Panc1 (cell line): ENCODE data around the gene SFMBT1. TPM values are rescaled to one million over a fixed set of nuclear protein-coding genes. Genes with fewer than 3 reads are reported as not detected.

ENCODE experiments used
- ATAC-seq: fragments of 200-7000 bp; cut with Tn5 transposase; 2 replicates; pipeline ENCODE4 v1.9.1; 2020; ENCODE audit warnings: mild to moderate bottlenecking, moderate library complexity
- BruUV-seq: library from RNA; stranded (reverse); fragments of 400-500 nt; replicated peaks from 2 replicates; lab custom pipeline; 2021; lab: Mats Ljungman, UMichigan
- CTCF ChIA-PET: fragments of 300-600 bp; sonication (Branson Sonifier 250); formaldehyde crosslinking; loops from one replicate; lab custom pipeline; 2022; ENCODE audit warnings: antibody characterized with exemption; lab: Charles Lee
- POLR2A ChIA-PET: fragments of 300-600 bp; sonication (Branson Sonifier 250); formaldehyde crosslinking; loops from one replicate; lab custom pipeline; 2022; ENCODE audit warnings: antibody characterized with exemption; lab: Charles Lee
- DNase-seq: peaks from one replicate; pipeline ENCODE4 v3.0.0-alpha.2; 2010; ENCODE audit warnings: low read depth, low spot score
- H3K27ac ChIP-seq: 2 replicates; pipeline ENCODE4 v1.5.1; 2011; ENCODE audit warnings: mild to moderate bottlenecking, low read length, inconsistent platforms
- H3K27me3 ChIP-seq: fragments of 200-500 bp; sonication (Bioruptor generic); 2 replicates; pipeline ENCODE4 v1.6.0; 2014; ENCODE audit warnings: low read length, inconsistent platforms; ENCODE audit not compliant: control insufficient read depth, insufficient read depth
- H3K36me3 ChIP-seq: fragments of 200-500 bp; sonication (Bioruptor generic); 2 replicates; pipeline ENCODE4 v1.5.1; 2014; ENCODE audit warnings: inconsistent platforms, mild to moderate bottlenecking, low read length, moderate library complexity; ENCODE audit not compliant: control insufficient read depth, insufficient read depth
- H3K4me1 ChIP-seq: 2 replicates; pipeline ENCODE4 v1.5.1; 2011; ENCODE audit warnings: inconsistent platforms, mild to moderate bottlenecking, low read length, moderate library complexity; ENCODE audit not compliant: control insufficient read depth, insufficient read depth
- H3K4me3 ChIP-seq, 2 experiments: 2 replicates each; pipeline ENCODE4 v1.5.1; 2011 to 2012; ENCODE audit warnings: low read depth in 2 of 2, low read length in 2 of 2, mild to moderate bottlenecking in 2 of 2, inconsistent platforms in 1 of 2, moderate library complexity in 1 of 2
- H3K9me3 ChIP-seq: fragments of 200-500 bp; sonication (Bioruptor generic); 2 replicates; pipeline ENCODE4 v1.5.1; 2014; ENCODE audit warnings: low read depth, mild to moderate bottlenecking, inconsistent platforms, low read length, moderate library complexity; ENCODE audit not compliant: control insufficient read depth, insufficient read depth
- CTCF ChIP-seq: fragments of 450-650 bp; IDR thresholded peaks from 2 replicates; pipeline ENCODE4 v1.5.1; 2017; ENCODE audit warnings: mild to moderate bottlenecking
- POLR2AphosphoS5 ChIP-seq: IDR thresholded peaks from 2 replicates; pipeline ENCODE4 v1.6.1; 2012; ENCODE audit warnings: mild to moderate bottlenecking, low read depth, low read length, moderate library complexity
- REST ChIP-seq, 2 experiments: IDR thresholded peaks; 2 replicates each; pipeline ENCODE4 v1.6.1; 2011 to 2012; ENCODE audit warnings: low read depth in 2 of 2, control low read depth in 1 of 2, low read length in 1 of 2, mild to moderate bottlenecking in 1 of 2, moderate library complexity in 1 of 2; ENCODE audit not compliant: insufficient read depth in 1 of 2
- SIN3A ChIP-seq: IDR thresholded peaks from 2 replicates; pipeline ENCODE4 v1.6.1; 2012; ENCODE audit warnings: low read depth, mild to moderate bottlenecking, low read length, moderate library complexity, borderline replicate concordance; ENCODE audit not compliant: insufficient read depth
- TCF7L2 ChIP-seq: IDR thresholded peaks from 2 replicates; pipeline ENCODE4 v1.6.1; 2011; ENCODE audit warnings: mild to moderate bottlenecking, low read depth, low read length, inconsistent platforms
- in situ Hi-C: cut with HindIII; loops from 2 replicates; pipeline ENCODE4 v1.10.0; 2016; ENCODE audit warnings: low sequenced_read_pairs, low pct_unique_long_range_greater_than_20kb
- intact Hi-C: fragments of 100-400 bp; cut with micrococcal nuclease; formaldehyde crosslinking; loops from one replicate; pipeline ENCODE4 v1.10.0; 2022; ENCODE audit not compliant: unreplicated experiment
- total RNA-seq: library from RNA; stranded (reverse); gene quantifications from one replicate; pipeline ENCODE4 v1.2.1, GENCODE V29; 2021; ENCODE audit not compliant: unreplicated experiment

SFMBT1 gene
- total RNA-seq, 1 experiment from 2014 or later, result 24.4 TPM

GRCh38 chr3:53081318-53081717 lies 35.4 kb upstream of the SFMBT1 start:
- no peak for TF ChIP-seq CTCF
- TF ChIP-seq TCF7L2, result no peak
- TF ChIP-seq REST (IDR thresholded peaks at IDR 0.05; ENCODE audit: insufficient read depth in 1 of 2, low read depth in 2 of 2, low read length in 1 of 2), result no peak
- TF ChIP-seq SIN3A, result no peak
- TF ChIP-seq POLR2AphosphoS5, result no peak
- ATAC-seq, result no peak
- H3K9me3 ChIP-seq, result no peaks in the 10 kb centered on the region
- no peaks in the 10 kb centered on the region for H3K36me3 ChIP-seq
- no peak for DNase-seq
- in situ Hi-C loops (no loop called here), intact Hi-C loops (no loop called here)
- POLR2A ChIA-PET, result no interaction called here
- H3K4me3 ChIP-seq, result no peak overlapping the region
- no peak overlapping the region for H3K27ac ChIP-seq
- no TSS peak for BruUV-seq
- H3K27me3 ChIP-seq, result no peaks in the 10 kb centered on the region
- CTCF ChIA-PET, result no interaction called here
- no peaks in the 10 kb centered on the region for H3K4me1 ChIP-seq

- POLR2A ChIA-PET, result no interaction called here
- intact Hi-C loops, result no loop called here
- no TSS peak for BruUV-seq
Observed at GRCh38 chr3:53080612-53081205, 34.8 kb upstream of the SFMBT1 start.

More at GRCh38 chr3:53080612-53081205, 34.8 kb upstream of the SFMBT1 start:
- Histone ChIP-seq H3K4me3 (no peak overlapping the region), H3K9me3 (no peaks in the 10 kb centered on the region), H3K27me3 (no peaks in the 10 kb centered on the region), H3K27ac (no peak overlapping the region), H3K36me3 (no peaks in the 10 kb centered on the region), H3K4me1 (no peaks in the 10 kb centered on the region)
- no peak for ATAC-seq
- CTCF ChIA-PET, result no interaction called here
- DNase-seq, result no peak
- TF ChIP-seq SIN3A (no peak), REST (IDR thresholded peaks at IDR 0.05; ENCODE audit: insufficient read depth in 1 of 2, low read depth in 2 of 2, low read length in 1 of 2) (no peak), POLR2AphosphoS5 (no peak), TCF7L2 (no peak), CTCF (no peak)
- in situ Hi-C loops, result no loop called here
